ENCODE data around the gene CPB2.

DNA sequence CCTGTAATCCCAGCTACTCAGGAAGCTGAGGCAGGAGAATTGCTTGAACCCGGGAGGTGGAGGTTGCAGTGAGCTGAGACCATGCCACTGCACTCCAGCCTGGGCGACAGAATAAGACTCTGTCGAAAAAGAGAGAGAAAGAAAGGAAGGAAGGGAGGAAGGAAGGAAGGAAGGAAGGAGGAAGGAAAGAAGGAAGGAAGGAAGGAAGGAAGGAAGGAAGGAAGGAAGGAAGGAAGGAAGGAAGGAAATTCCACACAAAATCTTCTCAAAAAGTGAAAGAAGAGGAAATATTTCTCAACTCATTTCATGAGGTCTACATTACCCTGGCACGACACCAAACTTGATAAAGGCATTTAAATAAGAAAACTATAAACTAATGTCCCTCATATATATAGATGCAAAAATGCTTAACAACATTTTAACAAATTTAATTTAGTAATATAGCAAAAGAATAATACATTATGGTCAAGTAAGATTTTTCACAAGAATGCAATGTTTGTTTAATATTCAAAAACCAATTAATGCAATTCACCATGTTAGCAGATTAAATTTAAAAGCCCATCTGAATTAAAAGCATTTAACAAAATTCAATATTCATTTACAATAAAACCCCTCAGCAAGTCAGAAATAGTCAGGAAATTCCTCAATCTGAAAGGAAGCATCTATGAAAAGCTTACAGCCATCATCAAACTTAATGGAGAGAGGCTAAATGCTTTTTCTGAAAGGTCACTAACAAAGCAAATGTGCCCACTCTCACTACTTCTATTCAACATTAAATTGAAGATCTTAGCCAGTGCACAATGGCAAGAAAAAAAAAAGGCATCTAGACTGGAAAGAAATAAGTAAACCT lies 12.0 kb upstream of the CPB2 start:
- TF ChIP-seq CTCF (IDR thresholded peaks at IDR 0.05) (no peak), EP300 (IDR thresholded peaks at IDR 0.05) (no peak), POLR2A (IDR thresholded peaks at IDR 0.05) (no peak)
